NCI-H1417 (cell line): ENCODE data around the gene WBP2NL.
"Not testable (repeated sequence)": the region's sequence is repeated elsewhere in the genome, so short reads cannot be mapped to it uniquely, and the experiment has no call there.

Experiments used
- DNase-seq, 3 experiments: peaks; one replicate each; lab custom pipeline; 2025; lab: John Stamatoyannopoulos, UW

The WBP2NL gene

GRCh38 chr22:42033263-42034181 is 34.9 kb downstream of the WBP2NL start:
- DNase-seq, result no peak

GRCh38 chr22:42035256-42035655 is 36.7 kb downstream of the WBP2NL start:
- no peak for DNase-seq

DNA sequence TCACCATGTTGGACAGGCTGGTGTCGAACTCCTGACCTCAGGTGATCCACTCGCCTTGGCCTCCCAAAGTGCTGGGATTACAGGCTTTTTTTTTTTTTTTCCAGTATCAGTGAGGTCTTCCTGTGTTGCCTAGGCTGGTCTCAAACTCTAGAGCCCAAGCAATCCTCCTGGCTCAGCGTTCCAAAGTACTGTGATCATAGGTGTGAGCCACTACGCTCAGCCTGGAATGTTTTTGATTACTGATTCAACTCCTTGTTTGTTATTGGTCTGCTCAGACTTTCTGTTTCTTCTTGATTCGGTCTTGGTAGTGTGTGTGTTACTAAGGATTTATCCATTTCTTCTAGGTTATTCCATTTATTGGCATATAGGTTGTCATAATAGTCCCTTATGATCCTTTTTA is 40.7 kb downstream of the WBP2NL start:
- no peak for DNase-seq

- DNase-seq, result no peak
These were observed 43.2 kb downstream of the WBP2NL start for GRCh38 chr22:42041784-42042183.

- DNase-seq, result no peak
These were observed 52.1 kb downstream of the WBP2NL start for GRCh38 chr22:42050641-42051180.

GRCh38 chr22:42052765-42053164 is 54.2 kb downstream of the WBP2NL start:
- no peak for DNase-seq

GRCh38 chr22:42056757-42057511 is 58.3 kb downstream of the WBP2NL start:
- DNase-seq, result no peak

DNA sequence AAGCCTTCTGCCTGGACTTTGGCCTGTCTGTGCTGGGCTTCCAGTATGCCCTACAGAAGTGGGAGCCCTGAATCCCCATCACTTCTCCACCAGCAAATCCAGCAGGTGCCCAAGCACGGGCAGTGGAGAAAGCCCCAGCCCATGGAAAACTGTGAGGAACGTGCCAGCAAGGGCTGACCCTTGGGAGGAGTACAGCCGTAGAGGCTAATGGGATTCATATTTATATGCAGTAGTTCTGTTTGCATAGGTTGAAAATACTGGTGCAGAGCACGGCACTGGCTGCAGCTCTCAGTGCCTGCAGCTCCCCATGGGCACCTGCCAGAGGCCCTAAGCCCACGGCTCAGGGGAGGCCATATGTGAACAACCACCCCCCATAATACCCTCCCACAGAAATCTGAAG is 61.9 kb downstream of the WBP2NL start:
- DNase-seq, result no peak

DNA sequence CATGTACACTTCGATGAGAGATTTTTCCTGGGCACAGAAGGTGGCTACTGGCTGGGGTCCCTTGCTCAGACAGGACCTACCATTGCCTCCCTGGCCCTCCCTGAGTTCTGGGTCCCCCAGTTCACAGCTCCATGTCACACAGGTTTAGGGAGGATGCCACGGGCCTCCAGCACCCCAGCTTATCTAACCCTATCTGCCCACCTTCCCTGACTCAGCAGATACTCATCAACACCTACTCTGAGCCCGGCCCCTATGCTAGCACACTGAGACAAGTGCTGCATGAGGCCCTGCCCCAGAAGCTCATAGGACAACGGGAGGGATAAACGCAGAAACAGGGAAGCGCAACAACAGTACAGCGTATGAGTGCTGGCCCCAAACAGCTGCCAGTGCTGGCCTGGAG is 62.5 kb downstream of the WBP2NL start:
- DNase-seq, result no peak

- DNase-seq, result no peak
These were observed 64.0 kb downstream of the WBP2NL start for GRCh38 chr22:42062506-42063170.

- no peak for DNase-seq
These were observed 66.0 kb downstream of the WBP2NL start for GRCh38 chr22:42064629-42065028.

- no peak for DNase-seq
These were observed 67.0 kb downstream of the WBP2NL start for GRCh38 chr22:42065438-42066125.

DNA sequence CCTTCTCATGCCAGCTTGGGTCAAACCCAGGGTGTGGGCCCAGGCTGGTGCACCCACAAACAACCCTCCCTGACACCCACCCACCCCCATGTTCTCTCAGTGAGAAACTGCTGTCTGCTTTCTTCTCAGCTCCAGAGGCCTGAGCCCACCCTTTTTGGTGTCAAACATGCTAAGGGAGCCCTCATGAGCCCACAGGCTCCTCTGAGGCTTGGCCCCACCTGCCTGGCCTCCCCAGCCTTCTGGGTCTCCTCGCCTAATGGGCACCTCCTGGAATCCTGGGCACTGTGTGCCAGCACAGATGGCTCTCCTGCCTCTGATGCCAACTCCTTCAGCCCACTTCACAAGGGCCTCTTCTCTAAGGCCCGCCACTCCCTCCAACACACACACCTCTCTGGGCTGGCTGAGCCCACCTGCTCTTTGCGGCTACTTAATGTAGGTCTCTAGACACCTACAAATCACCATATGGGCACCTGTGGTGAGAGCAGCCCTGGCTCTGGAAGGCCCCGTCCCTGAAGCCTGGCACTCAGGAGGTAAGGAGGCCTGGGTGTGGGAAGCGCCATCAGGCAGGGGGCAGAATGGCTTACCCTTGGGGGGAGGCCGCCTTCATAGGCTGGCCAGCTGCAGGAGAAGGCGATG is 67.7 kb downstream of the WBP2NL start:
- DNase-seq, result no peak

DNA sequence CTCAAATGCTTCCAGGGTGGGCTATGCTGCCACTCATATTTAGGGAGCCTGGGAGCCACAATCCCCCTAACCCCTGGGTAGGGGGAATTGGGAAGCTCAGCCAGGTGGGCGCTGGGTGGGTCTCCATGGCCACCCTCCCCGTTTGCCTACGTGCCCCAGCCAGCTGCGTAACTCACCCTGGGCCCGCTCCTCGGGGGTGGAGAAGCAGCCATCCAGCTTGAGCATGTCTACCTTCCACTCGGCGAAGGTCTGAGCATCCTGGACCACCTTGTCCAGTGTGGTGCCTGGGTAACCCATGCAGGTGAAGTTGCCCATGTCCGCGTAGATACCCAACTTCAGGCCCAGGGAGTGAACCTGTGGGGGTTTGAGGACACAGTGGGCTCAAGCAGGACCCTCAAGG is 68.3 kb downstream of the WBP2NL start:
- no peak for DNase-seq

DNA sequence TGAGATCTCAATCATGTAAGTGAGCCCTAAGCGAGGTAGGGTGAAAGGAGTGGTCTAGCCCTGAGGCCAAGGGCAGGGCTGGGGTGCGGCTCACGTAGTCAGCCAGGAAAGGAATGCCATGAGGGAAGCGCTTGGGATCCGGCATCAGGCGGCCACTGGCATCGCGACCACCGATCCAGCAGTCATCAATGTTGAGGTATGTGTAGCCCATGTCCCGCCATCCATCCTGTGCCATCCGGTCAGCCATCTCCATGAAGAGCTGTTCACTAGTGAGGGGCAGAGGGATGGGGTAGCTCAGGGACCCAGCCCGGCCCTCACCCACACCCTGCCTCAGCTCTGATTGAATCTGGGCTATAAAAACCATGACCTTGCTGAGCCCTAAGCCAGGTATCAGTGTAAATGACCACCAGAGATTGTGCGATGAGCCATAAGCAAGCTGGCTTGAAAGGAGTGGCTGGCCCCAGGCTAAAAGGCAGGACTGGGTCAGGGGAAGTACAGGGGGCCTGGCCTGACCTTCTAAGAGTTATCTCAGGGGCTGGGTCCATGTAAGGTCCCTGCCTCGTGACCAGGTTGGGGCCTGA is 69.2 kb downstream of the WBP2NL start:
- no peak for DNase-seq

- DNase-seq, result no peak
These were observed 69.7 kb downstream of the WBP2NL start for GRCh38 chr22:42068291-42068690.

DNA sequence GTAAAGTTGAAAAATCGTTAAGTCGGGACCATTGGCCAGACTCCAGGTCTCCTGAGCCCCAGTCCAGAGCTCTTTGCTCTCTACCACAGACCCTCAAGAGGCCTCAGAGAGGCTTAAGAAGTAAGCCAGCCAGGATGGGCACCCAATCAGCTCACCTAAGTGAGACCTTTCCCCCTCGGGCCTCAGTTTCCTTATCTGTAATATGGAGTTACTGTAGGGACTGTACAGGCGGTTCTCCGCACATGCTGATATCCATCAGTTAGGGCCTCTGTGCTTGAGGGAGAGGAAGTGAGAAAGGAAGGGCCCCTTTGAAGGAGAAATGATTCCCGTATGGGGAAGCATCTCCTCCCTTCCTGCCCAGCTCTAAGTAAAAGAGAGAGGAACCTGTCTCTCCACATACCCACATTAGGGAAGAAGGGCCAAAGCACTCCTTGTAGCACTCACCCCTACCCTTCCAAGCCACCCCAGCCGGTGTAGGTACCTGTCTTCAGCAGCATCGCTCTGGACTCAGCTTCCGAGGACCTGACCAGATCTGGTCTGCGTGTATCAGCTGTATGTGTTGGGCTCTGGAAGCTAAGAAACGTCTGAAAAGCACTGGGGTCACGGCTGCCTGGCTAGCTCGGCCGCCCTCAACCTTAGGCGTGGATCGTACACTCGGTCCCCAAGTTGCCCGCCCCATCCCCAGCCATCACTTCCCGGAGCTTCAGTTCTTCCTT is 71.4 kb downstream of the WBP2NL start:
- no peak for DNase-seq

- peak; percentile 89 to 96 (median 92) for DNase-seq
These were observed 72.2 kb downstream of the WBP2NL start, which contains the start of gene NAGA for GRCh38 chr22:42070517-42071422. TSS of gene NAGA (minus strand) at chr22:42070812. CDS start at chr22:42070297, 515 bp downstream.

GRCh38 chr22:42071508-42071907 is 72.9 kb downstream of the WBP2NL start:
- DNase-seq, result not testable (repeated sequence)
